A549 treated with DMSO at 1 μM for 4 hours (cell line): ENCODE data around the gene SULT1B1. TPM values are rescaled to one million over a fixed set of nuclear protein-coding genes. Genes with fewer than 3 reads are reported as not detected.

Experiments used
- total RNA-seq: library from RNA; stranded (reverse); fragments of 200-300 nt; extraction: Qiagen RNA extraction; gene quantifications from 5 replicates; pipeline ENCODE4 v1.2.3, GENCODE V29; 2022; ENCODE audit warnings: low read depth

Gene SULT1B1
- 0.01 TPM in 2 of 5 replicates, not detected in the others for total RNA-seq

DNA sequence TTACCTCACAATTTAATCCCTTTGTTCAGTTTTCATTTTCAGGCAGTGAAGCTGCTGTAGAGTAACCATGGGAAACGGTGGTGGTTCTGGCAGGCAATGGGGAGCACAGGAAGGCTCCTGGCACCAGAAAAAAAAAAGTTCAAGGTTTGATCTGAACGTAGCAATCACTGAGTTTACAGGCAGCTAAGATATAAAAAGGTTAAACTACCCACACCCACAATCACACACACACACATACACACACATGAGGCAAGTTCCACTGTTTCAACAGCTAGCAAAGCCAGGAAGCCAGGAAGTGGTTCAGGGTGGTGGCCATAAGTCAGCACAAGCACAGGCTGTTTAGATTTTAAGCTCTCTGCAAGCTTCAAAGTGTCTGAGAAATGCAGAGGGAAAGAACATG, at the start of gene SULT1B1:
Gene SULT1B1 (minus strand): TSS at position 166 of the 400 bp plus-strand sequence. CDS start 5,403 bp downstream, outside the sequence.

Other genes starting within 250 kb of the SULT1B1 start
- gene UGT2A2, start 121.0 kb downstream of the SULT1B1 start, total RNA-seq = not detected in 5 replicates
- gene UGT2A1, start 107.4 kb downstream of the SULT1B1 start, total RNA-seq = not detected in 5 replicates
- not detected in 5 replicates for gene SULT1E1, start 99.5 kb upstream of the SULT1B1 start, total RNA-seq
- gene CSN1S1, start 170.4 kb upstream of the SULT1B1 start, total RNA-seq = not detected in 5 replicates
- gene CSN2, start 205.1 kb upstream of the SULT1B1 start, total RNA-seq = not detected in 5 replicates
- gene STATH, start 235.3 kb upstream of the SULT1B1 start, total RNA-seq = not detected in 5 replicates